Lung microvascular endothelial cell (primary cell): Measurements from ENCODE around the gene IRF2BP2. TPM values are rescaled to one million over a fixed set of nuclear protein-coding genes. Genes with fewer than 3 reads are reported as not detected.

Source experiments
- DNase-seq, 2 donors: peaks; one replicate each; pipeline versions ENCODE4 v3.0.0 to v3.0.0-alpha.2; 2010; ENCODE audit warnings: low read depth in 2 of 2
- total RNA-seq: library from RNA; depleted of rRNA; stranded (reverse); fragments of >200 nt; gene quantifications from 2 replicates; pipeline ENCODE4 v1.2.1, GENCODE V29; 2014

IRF2BP2 gene
- total RNA-seq, 1 donor from 2014 or later, result 70.2 TPM

DNA sequence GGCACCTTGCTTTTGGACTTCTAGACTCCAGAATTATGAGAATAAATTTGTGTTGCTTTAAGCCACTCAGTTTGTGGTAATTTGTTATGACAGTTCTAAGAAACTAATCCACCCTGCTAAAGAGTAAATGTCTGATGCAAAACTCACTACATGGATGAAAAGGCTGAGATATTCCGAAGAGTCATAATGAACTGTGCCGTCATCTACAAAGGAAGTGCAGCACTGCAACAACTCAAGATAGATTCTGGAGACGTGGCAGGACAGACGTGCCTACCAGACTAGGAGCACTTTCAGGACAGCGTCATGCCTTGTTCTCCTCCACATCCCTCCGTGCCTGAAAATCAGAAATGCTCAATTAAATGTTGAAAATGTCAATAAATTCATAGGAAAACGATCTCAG, 24.4 kb upstream of the IRF2BP2 start:
- no peak for DNase-seq

DNA sequence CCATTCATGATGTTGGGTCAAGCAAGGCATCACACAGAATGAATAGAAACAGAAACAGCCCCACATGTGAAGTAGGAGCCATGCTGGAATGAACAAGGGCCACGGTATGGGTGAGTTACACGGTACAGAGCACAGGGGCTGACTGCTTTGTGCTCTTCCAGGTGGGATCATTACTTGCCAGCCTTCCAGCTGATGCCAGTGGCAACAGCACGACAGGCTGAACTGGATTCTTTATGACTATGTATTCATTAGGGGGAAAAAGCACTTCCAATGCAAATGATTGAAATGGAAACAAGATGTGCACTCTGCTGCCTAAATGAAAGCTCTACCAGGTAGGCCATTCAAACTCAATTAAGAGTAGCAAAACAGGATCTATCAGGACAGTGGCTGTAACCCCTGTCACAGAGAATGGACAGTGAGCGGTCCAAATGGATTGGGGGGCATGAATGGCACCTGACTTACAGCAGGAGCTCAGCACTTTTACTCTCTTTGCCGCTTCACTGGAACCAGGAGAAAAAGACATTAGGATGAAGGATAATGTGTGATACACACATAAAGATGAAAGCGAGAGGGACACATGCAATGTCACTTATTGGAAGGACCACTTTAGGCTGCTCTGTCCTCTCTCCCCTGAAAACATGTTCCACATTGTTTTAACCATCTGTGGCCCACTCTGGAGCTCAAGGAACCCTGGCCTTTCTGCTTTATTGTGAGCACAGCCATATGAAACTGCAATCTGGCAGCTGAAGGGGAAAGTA, 23.4 kb upstream of the IRF2BP2 start:
- no peak for DNase-seq

- no peak for DNase-seq
Measured at GRCh38 chr1:234632225-234632624, 22.2 kb upstream of the IRF2BP2 start.

DNA sequence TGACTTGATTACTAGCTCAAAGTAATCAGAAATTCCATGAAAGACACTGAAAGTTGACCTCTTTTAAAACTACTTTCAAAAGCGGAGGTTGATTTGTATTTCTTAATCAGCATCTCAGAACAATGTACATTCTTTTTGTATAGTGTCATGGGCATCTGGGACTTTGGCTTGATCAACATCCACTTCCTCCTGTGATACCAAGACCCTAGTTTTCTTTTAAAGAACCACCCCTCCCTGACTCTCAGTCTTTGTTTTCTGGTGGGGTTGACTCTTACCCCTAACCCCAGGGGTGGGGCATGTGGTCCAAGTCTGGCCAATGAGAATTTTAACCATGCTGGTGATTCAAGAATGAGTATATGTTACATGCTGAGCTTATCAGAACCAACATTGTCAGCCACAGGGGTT, 21.7 kb upstream of the IRF2BP2 start:
- DNase-seq, result peak in 1 of 2 donors; percentile 96

DNA sequence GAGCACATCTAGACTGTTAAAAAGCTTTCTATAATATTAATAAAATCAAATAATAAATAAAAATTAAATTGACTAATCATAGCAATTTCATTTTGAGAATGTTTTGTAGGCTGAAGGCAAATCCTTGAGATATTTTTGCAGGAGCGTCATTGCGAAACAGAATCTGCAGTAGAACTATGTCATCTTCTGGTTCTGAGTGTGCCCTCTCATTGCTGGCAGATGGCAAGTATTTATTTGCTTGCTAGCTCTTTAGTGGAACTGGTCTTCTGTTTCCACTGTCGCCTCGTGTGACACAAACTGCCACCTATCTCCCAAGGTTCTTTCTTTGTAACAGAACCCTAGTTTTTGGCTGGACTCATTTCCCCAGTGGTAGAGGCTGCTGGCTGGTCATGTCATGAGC, 19.0 kb upstream of the IRF2BP2 start:
- DNase-seq, result no peak

DNA sequence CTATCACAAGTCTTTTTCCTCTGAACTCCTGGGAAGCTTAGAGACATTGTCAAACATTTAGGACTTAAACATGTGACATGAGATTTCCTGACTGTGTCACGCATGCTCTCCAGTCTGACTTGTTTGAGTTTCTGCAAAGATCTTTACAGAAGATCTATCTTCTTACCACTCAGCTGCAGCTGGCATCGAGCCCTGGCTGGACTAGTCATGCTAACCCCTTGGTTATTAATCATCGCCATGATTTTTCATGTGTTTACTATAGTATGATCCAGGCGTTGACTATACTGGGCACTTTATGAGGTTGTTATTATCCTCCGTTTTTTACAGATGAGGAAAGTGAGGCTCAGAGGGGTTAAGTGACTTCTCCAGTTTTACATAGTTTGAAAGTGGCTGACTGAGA, 18.1 kb upstream of the IRF2BP2 start:
- peak in 1 of 2 donors; percentile 95 for DNase-seq

DNA sequence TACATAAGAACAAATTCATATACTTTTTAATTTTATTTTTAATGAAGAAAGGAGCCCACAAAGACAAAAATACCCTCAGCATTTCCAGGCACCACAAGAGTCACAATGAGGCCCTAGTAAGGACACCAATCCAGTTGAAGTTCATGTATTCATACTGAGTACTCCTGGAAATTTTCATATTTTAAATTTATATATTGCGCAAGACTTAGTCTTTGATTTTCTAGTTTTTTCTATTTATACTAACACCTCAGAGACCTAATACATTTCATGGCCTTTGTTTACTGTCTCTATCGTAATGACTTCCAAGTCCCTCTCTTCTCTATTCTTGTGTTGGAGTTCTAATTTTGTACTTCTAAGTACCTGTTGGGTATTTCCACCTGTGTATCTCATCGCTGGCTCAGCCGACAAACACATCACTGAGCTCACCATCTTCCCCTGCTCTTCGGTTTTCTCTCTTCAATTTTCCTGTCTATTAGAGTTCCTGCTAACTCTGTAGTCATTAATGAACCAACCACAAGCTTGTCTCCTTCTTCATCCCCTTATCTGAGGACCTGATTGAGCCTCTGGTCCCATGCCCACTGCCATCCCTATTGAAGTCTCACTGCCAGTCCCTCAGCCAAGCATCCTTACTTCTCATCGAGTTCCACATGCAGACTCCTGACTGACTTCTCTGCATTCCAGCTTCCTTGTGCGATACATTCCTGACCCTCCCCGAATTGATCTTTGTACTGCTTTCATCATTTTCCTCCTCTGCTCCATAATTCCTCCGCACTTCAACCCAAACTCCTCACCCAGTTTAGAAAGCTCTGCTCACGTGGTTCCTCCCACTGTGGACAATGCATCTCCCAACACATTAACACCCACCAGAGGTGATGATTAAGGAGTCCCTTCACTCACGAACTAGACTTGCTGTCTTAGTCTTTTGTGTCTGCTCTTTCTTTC, 17.3 kb upstream of the IRF2BP2 start:
- no peak for DNase-seq

DNA sequence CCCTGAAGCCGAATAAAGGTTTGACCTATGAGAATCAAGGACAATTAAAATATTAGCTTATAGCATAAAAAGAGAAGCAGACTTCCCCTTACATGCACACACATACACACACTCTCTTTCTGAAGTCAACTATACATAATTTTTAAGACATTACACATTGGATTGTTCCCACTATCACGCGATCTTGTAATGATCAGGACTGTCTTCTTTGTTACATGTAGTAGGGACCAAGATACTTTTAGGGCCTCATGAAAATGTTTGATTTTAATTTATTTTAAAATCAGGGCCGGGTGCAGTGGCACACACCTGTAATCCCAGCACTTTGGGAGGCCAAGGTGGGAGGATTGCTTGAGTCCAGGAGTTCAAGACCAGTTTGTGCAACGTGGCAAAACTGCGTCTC, 16.4 kb upstream of the IRF2BP2 start:
- no peak for DNase-seq

GRCh38 chr1:234624724-234625117, 14.7 kb upstream of the IRF2BP2 start:
- DNase-seq, result no peak

GRCh38 chr1:234621657-234622335, 11.8 kb upstream of the IRF2BP2 start:
- DNase-seq, result no peak

DNA sequence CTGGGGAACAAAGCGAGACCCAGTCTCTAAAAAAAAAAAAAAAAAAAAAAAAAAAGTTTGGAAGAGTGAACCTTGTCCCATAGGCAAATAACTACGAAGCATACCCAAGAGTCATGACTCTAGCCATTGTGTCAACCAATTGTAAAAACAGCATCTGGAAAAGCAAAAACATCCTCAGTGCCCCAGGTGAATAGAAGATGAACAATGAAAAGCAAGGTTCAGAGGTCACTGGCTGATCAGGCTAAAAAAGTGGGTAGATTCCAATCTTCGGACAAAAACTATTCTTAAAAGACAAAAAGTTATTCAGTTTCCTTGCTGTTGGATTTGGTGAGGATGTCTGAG, 11.1 kb upstream of the IRF2BP2 start:
- no peak for DNase-seq

GRCh38 chr1:234620272-234621126, 10.5 kb upstream of the IRF2BP2 start:
- no peak for DNase-seq

DNA sequence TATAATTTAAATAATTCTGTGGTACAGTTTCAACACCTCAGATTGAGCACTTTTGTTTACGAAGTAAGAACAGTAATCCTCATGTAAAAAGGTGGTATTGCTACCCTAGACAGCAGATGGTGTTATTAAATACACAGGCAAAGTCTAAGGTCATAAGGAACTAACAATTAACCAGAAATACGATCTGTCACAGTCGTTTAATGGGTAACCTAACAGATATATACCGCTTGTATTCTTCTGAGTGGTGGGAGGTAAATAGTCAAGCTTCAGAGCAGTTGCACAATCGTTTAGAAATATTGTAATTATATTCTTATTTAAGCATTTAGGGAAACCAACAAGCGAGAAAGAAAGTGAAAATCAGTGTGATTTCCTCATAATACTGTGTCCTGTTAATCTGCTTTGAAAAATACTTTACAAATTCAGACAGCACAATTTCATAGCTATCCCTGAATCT, 9.8 kb upstream of the IRF2BP2 start:
- no peak for DNase-seq

- DNase-seq, result peak; percentile 35 to 45
Measured at GRCh38 chr1:234619071-234619480, 9.1 kb upstream of the IRF2BP2 start.

- no peak for DNase-seq
Measured at GRCh38 chr1:234618737-234619049, 8.7 kb upstream of the IRF2BP2 start.

- DNase-seq, result peak; percentile 40 to 56
Measured at GRCh38 chr1:234617986-234618736, 8.2 kb upstream of the IRF2BP2 start.

GRCh38 chr1:234617131-234617985, 7.4 kb upstream of the IRF2BP2 start:
- no peak for DNase-seq

GRCh38 chr1:234616644-234617043, 6.7 kb upstream of the IRF2BP2 start:
- no peak for DNase-seq

DNA sequence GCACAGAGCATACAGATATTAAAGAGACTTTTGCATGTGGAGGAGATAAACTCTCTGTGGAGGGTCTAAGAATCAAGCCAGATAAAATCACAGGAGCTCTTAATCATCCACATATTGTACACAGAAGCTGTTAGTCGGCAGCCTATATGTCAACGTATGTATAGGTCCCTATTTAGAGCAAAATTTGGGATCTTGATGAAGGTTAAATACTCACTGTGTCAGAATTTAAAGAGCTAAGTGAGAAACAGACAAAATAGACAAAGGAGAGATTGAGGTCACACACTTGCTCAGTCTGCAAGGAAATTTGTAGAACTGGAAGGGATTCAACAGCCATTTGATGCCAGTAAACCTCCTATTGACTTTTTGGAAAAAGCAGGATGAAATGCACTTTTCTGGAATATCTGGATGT, 4.1 kb upstream of the IRF2BP2 start:
- no peak for DNase-seq
